ENCODE results near the gene CACHD1.

The CACHD1 gene

GRCh38 chr1:64515427-64515826 is 45.5 kb downstream of the CACHD1 start:
- no peak for TF ChIP-seq CTCF (IDR thresholded peaks at IDR 0.05; ENCODE audit: low read depth, low read length)
- TF ChIP-seq EZH2phosphoT487 (IDR thresholded peaks at IDR 0.05; ENCODE audit: low read depth) = no peak
- no peaks in the 10 kb centered on the region for H3K27me3 ChIP-seq (ENCODE audit: low read depth, low read length)
- H3K9ac ChIP-seq (ENCODE audit: low read length) = no peak overlapping the region
- no peak overlapping the region for H3K27ac ChIP-seq (ENCODE audit: low read length)
- H3K4me2 ChIP-seq (ENCODE audit: low read length) = no peak overlapping the region
- H4K20me1 ChIP-seq (ENCODE audit: insufficient read depth, low read length) = no peaks in the 10 kb centered on the region
- no peak overlapping the region for H3K4me3 ChIP-seq (ENCODE audit: low read length)
- no peak overlapping the region for H2AFZ ChIP-seq (ENCODE audit: low read depth, low read length)
- H3K9me3 ChIP-seq (ENCODE audit: insufficient read depth, low read length) = no peaks in the 10 kb centered on the region
- H3K79me2 ChIP-seq (ENCODE audit: low read length) = no peaks in the 10 kb centered on the region; the same call in 1 of the 2 replicates
- H3K36me3 ChIP-seq (replicated peaks; ENCODE audit: low read depth, low read length) = no peaks in the 10 kb centered on the region
- peaks cover 12% of the 10 kb centered on the region; the same call in 1 of the 2 replicates for H3K4me1 ChIP-seq (ENCODE audit: low read length)

GRCh38 chr1:64516301-64516700 is 46.4 kb downstream of the CACHD1 start:
- no peak overlapping the region for H3K27ac ChIP-seq (ENCODE audit: low read length)

GRCh38 chr1:64516803-64517568 is 47.1 kb downstream of the CACHD1 start:
- no peak overlapping the region for H3K4me2 ChIP-seq (ENCODE audit: low read length)
- H3K79me2 ChIP-seq (ENCODE audit: low read length) = no peaks in the 10 kb centered on the region; the same call in 1 of the 2 replicates
- TF ChIP-seq CTCF (IDR thresholded peaks at IDR 0.05; ENCODE audit: low read depth, low read length) = no peak
- H2AFZ ChIP-seq (ENCODE audit: low read depth, low read length) = no peak overlapping the region
- H3K36me3 ChIP-seq (replicated peaks; ENCODE audit: low read depth, low read length) = no peaks in the 10 kb centered on the region
- no peaks in the 10 kb centered on the region for H4K20me1 ChIP-seq (ENCODE audit: insufficient read depth, low read length)
- no peaks in the 10 kb centered on the region for H3K27me3 ChIP-seq (ENCODE audit: low read depth, low read length)
- no peak overlapping the region for H3K9ac ChIP-seq (ENCODE audit: low read length)
- H3K4me1 ChIP-seq (ENCODE audit: low read length) = peaks cover 9% of the 10 kb centered on the region; the same call in 1 of the 2 replicates
- no peak overlapping the region for H3K4me3 ChIP-seq (ENCODE audit: low read length)
- no peak overlapping the region for H3K27ac ChIP-seq (ENCODE audit: low read length)
- H3K9me3 ChIP-seq (ENCODE audit: insufficient read depth, low read length) = no peaks in the 10 kb centered on the region

More at GRCh38 chr1:64516301-64516700, 46.4 kb downstream of the CACHD1 start:
- Histone ChIP-seq H3K4me1 (ENCODE audit: low read length) (peaks cover 10% of the 10 kb centered on the region; the same call in 1 of the 2 replicates), H4K20me1 (ENCODE audit: insufficient read depth, low read length) (no peaks in the 10 kb centered on the region), H3K27me3 (ENCODE audit: low read depth, low read length) (no peaks in the 10 kb centered on the region), H2AFZ (ENCODE audit: low read depth, low read length) (no peak overlapping the region), H3K9me3 (ENCODE audit: insufficient read depth, low read length) (no peaks in the 10 kb centered on the region), H3K79me2 (ENCODE audit: low read length) (no peaks in the 10 kb centered on the region; the same call in 1 of the 2 replicates), H3K9ac (ENCODE audit: low read length) (no peak overlapping the region), H3K4me3 (ENCODE audit: low read length) (no peak overlapping the region), H3K36me3 (replicated peaks; ENCODE audit: low read depth, low read length) (no peaks in the 10 kb centered on the region), H3K4me2 (ENCODE audit: low read length) (no peak overlapping the region)
- TF ChIP-seq EZH2phosphoT487 (IDR thresholded peaks at IDR 0.05; ENCODE audit: low read depth) (no peak), CTCF (IDR thresholded peaks at IDR 0.05; ENCODE audit: low read depth, low read length) (no peak)

GRCh38 chr1:64517640-64518039 is 47.7 kb downstream of the CACHD1 start:
- Histone ChIP-seq H3K27me3 (ENCODE audit: low read depth, low read length) (no peaks in the 10 kb centered on the region), H3K4me2 (ENCODE audit: low read length) (no peak overlapping the region), H4K20me1 (ENCODE audit: insufficient read depth, low read length) (no peaks in the 10 kb centered on the region), H2AFZ (ENCODE audit: low read depth, low read length) (no peak overlapping the region), H3K79me2 (ENCODE audit: low read length) (no peaks in the 10 kb centered on the region; the same call in 1 of the 2 replicates), H3K9me3 (ENCODE audit: insufficient read depth, low read length) (no peaks in the 10 kb centered on the region), H3K27ac (ENCODE audit: low read length) (no peak overlapping the region), H3K4me1 (ENCODE audit: low read length) (0 out of 2 replicates have a peak, but pooled peaks cover 7% of the 10 kb centered on the region), H3K4me3 (ENCODE audit: low read length) (no peak overlapping the region), H3K9ac (ENCODE audit: low read length) (no peak overlapping the region), H3K36me3 (replicated peaks; ENCODE audit: low read depth, low read length) (no peaks in the 10 kb centered on the region)
- no peak for TF ChIP-seq CTCF (IDR thresholded peaks at IDR 0.05; ENCODE audit: low read depth, low read length)
- no peak for TF ChIP-seq EZH2phosphoT487 (IDR thresholded peaks at IDR 0.05; ENCODE audit: low read depth)
